22Rv1 (cell line): ENCODE measurements around the gene AMBRA1.

Experiments used
- H3K27ac ChIP-seq: fragments of 450-650 bp; 2 replicates; pipeline ENCODE4 v1.5.1; 2017
- CTCF ChIP-seq: fragments of 450-650 bp; IDR thresholded peaks from 2 replicates; pipeline ENCODE4 v1.5.1; 2017; ENCODE audit warnings: mild to moderate bottlenecking
- ZFX ChIP-seq: fragments of 450-650 bp; IDR thresholded peaks from 2 replicates; pipeline ENCODE4 v1.6.1; 2017; ENCODE audit warnings: antibody characterized with exemption, borderline replicate concordance

Gene AMBRA1

GRCh38 chr11:46554213-46555147, 39.3 kb downstream of the AMBRA1 start:
- peak overlapping the region; percentile 70 for H3K27ac ChIP-seq
- no peak for TF ChIP-seq ZFX
- TF ChIP-seq CTCF = no peak

- H3K27ac ChIP-seq = peak overlapping the region; percentile 70
These were observed 40.0 kb downstream of the AMBRA1 start for GRCh38 chr11:46553814-46554212.

GRCh38 chr11:46551261-46551660, 42.6 kb downstream of the AMBRA1 start:
- H3K27ac ChIP-seq = no peak overlapping the region
- no peak for TF ChIP-seq ZFX

More at GRCh38 chr11:46553814-46554212, 40.0 kb downstream of the AMBRA1 start:
- TF ChIP-seq ZFX = no peak
- TF ChIP-seq CTCF = no peak

DNA sequence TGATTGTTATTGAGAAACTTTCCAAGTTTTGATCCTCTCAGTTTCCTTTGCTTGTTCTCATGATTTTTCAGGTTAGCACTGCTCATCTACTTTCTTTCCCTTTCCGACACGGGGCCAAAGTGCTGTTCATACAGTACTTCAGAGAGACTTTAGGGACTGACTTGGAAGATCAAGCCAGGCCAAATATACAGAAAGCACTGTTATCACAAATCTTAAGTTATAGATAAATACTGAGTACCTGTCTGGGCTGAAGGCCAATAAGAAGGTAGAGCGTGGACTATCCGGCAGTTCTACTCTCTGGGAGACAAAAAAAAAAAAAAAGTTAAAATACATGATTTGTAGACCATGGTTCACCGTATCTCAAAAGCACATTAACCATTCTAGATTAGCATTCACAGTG, 46.2 kb downstream of the AMBRA1 start:
- no peak overlapping the region for H3K27ac ChIP-seq

DNA sequence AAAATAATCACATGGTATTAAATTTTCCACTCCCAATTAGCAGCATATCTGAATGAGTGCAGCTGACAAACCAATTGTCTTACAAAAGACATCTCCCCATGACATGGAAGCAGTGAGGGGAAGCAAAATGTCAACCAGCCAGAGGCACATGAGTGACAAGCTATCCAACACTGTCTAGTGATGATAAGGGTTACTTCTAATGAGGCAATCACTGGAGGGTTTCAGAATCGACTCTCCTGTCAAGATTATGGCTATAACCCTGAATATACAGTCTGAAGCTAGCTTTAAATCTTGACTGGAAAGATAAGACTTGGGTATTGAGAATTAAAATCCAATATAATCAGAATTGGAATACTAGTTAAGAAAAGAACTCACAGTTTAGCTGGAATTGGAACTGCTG, 50.3 kb downstream of the AMBRA1 start:
- TF ChIP-seq CTCF (no peak), ZFX (no peak)
- no peak overlapping the region for H3K27ac ChIP-seq

More for the DNA sequence above, 46.2 kb downstream of the AMBRA1 start:
- TF ChIP-seq CTCF = no peak
- TF ChIP-seq ZFX = no peak

DNA sequence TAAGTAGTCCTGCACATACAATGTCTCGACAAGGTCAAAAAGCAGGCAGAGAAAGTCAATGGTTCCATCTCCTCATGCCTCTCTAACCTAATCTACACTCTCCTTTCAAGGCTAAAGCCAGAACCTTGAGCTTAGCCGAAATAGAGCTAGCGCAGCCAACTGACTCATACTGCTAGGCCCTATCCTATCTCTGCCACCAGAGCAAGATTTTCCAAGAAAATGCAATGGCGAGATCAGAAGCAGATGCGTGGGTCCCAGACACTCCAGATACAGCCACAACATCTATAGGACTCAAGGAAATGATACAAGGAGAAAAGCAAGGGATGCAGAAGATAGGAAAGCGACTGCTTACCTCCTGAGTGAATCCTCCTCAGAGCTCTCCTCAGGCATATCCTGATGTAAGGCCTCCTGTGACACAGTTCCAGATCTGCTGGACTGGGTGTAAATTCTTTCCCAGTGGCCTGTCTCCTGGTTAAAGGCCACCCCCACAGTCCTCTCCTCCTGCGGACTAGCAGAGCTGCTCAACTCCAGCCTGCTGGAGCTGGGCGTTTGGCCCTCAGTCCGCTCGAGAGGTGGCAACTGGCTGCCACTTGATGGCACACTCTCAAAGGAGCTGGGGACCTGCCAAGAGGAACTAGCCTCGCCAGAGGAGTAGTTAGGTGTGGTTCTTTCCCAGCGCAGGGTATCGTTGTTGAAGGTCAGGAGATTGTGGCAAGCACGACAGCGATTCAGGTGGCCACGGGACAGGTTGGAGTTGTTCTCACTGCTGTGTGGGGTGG, 52.0 kb downstream of the AMBRA1 start:
- H3K27ac ChIP-seq = no peak overlapping the region

GRCh38 chr11:46540807-46541206, 53.0 kb downstream of the AMBRA1 start:
- H3K27ac ChIP-seq = no peak overlapping the region

More for the DNA sequence above, 52.0 kb downstream of the AMBRA1 start:
- TF ChIP-seq ZFX = no peak

More at GRCh38 chr11:46540807-46541206, 53.0 kb downstream of the AMBRA1 start:
- TF ChIP-seq ZFX = no peak
- TF ChIP-seq CTCF = no peak
